SK-MEL-5 (cell line): ENCODE data around the gene CRACR2B. TPM values are rescaled to one million over a fixed set of nuclear protein-coding genes. Genes with fewer than 3 reads are reported as not detected.

Source experiments
- DNase-seq: peaks from one replicate; pipeline ENCODE4 v3.0.0-alpha.2; 2016; ENCODE audit warnings: low read depth, low spot score
- in situ Hi-C: cut with HindIII; loops from 2 replicates; pipeline ENCODE4 v1.10.0; 2016; ENCODE audit warnings: low sequenced_read_pairs, high pct_unique_total_duplicates, low pct_unique_long_range_greater_than_20kb
- total RNA-seq: library from RNA; depleted of rRNA; stranded (reverse); fragments of >200 nt; shearing (Covaris generic); gene quantifications from 2 replicates; pipeline ENCODE4 v1.2.3, GENCODE V29; 2014

The CRACR2B gene
- total RNA-seq, 1 experiment from 2014 or later: not detected

DNA sequence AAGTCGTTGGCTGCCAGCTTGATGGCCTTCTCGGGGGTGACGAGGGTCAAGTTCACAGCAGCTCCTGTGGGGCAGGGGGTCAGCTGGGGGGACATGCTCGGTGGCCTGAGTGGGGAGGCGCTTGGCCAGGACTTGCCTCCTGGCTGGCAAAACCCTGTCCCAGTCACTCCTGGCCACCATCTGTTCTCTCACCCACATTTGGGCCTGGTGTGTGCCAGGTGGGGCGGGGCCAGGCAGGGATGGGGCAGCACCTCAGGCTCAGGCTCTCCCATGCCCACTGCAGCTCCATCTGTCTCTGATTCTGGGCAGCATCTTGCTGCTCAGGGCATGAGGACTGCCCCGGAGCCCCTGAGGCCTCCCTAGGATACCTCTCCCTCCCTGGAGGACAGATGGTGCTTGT is 34.2 kb upstream of the CRACR2B start:
- no peak for DNase-seq
- in situ Hi-C loops: no loop called here

DNA sequence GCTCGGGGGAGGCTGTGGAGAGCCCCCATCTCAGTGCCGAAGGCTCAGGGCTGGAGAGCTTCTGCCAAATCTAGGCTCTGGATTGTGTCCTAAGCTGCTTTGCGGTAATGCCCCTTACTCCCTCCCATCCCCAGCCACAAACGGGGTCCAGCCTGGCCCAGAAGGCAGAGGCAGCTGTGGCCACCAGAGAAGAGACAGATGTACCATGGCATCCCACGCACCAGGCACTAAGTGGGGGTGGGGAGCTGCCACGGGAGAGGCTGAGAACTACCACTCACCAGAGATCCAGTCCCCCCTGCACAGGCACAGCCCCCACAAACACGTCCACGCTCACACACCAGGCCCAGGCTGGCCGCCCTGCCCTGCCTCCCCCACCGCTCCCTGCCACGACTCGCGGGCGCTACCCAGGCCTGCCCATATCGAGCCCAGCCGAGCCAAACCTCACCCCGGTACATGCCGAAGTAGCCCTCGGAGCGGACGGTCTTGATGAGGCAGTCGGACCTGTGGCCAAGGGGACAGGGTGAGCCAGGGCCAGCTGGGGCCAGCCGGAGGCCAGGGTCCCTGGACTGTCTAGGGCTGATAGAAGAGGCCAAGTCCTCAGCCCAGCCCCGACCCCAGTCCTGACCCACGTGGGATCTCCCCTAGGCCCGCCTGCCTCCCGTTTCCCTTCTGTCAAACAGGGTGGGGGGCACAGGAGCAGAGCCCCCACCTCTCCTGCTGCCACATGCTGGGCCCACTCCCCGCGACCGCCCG is 33.5 kb upstream of the CRACR2B start:
- in situ Hi-C loops: no loop called here
- no peak for DNase-seq

DNA sequence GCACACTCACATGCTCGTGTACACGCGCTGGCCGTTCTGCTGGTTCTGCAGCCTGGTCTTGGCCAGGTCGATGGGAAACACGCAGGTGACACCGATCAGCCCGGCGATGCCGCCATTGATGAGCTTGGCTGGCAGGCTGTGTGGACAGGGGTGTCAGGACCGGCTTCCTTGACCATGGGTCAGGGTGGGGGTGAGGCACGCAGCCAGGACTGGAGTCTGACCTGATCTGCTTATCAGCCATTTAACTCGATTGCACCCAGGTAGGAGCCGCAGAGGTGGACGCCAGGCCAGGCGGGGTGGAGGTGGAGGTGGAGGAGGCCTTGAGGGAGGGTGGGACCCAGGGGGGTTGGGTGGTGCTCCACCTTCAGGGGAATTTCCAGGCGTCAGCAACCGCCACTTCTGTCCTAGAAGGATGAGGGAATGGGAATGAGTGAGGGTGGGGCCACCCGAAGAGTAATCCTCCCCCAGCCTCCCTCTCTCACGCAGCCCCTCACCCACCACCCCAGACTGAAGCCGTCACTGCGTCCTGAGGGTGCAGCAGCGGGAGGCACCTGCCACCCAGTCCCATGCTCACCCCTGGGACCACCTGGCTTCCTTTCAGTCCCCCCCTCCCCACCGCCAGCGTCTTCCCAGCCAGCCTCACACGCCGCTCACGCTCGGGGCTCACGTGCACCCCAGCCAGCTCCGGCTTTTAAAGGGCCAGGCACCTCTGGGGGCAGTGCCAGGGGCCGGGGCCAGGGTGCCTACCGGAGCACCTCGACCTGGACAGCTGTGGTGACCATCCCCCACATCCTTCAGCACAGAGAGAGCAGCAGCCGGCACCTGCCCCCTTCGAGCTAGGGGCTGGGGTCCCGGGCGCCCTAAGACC is 32.7 kb upstream of the CRACR2B start:
- in situ Hi-C loops: no loop called here
- no peak for DNase-seq

DNA sequence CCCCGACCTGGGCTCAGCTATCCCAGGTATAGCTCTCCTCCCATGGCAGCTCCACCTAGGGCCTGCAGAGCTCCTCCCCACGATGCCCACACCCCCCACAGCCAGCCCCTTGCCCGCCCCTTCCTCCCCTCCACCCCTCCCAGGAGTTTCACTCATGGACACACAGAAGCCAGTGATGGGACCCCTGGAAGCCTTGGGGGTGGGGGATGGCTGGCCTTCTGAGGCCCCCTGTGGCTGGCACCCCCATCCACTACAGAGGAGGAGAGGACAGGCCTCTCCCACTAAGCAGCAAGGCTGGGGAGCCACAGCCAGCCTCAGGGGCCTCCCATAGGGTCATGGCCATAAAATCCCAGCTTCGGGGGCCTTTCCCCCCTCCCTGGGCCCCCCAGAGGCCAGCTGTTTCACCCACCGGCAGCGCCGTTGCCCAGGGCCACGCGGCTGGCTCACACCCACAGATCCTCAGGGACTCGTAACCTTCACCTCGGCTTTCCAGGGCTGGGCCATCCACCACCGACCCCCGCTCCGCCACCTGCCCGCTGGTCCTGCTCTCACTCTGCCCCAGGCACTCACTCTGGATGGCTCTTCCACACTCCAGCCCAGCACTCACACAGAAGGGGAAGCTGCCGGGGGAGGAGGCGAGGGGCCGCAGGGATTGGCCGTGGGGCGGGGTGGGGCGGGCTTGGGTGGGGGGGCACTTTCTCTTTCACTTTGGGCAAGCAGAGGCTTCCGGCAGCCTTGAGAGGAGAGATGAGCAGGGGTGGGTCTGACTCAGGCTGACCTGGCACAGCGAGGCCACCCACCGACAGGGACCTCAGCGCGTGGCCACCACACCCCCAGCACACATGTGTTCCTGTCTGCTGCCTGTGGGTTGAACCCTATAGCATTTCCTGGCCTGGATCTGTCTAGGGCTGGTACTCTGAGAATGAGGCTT is 31.8 kb upstream of the CRACR2B start:
- DNase-seq: peak; percentile 60
- in situ Hi-C loops: no loop called here

DNA sequence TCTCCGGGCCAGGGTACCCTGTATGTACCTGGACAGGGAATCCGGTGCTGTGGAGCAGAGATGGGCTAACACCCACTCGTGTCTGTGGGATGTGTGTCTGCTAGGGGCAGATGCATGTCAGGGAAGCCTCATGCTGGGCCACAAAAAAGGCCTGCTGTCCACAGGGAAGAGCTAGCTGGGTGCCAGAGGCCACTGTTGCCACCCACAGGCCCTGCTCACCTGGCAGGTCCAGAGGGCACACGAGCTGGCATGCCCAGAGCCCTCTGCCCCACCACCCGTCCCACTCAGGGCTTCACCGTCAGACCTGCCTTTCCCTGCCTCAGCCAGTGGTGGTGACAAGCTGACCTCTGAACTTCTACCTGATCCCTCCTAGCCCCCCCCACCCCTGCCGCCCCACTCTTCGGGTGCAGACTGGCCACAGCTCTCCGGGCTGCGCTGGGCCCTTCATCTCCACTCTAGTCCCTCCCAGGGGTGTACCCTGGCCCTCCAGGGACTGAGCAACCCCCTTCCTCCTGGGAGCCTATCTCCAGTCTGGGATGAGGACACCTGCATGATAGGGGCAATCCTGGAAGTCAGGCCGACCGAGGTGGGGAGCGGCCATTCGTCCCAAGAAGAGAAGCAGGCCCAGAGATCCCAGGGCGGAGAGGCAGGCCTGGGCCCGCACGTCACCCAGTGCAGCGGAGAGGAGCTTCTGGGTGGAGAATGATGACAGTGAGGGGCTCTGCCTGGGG is 31.0 kb upstream of the CRACR2B start:
- in situ Hi-C loops: no loop called here
- no peak for DNase-seq

DNA sequence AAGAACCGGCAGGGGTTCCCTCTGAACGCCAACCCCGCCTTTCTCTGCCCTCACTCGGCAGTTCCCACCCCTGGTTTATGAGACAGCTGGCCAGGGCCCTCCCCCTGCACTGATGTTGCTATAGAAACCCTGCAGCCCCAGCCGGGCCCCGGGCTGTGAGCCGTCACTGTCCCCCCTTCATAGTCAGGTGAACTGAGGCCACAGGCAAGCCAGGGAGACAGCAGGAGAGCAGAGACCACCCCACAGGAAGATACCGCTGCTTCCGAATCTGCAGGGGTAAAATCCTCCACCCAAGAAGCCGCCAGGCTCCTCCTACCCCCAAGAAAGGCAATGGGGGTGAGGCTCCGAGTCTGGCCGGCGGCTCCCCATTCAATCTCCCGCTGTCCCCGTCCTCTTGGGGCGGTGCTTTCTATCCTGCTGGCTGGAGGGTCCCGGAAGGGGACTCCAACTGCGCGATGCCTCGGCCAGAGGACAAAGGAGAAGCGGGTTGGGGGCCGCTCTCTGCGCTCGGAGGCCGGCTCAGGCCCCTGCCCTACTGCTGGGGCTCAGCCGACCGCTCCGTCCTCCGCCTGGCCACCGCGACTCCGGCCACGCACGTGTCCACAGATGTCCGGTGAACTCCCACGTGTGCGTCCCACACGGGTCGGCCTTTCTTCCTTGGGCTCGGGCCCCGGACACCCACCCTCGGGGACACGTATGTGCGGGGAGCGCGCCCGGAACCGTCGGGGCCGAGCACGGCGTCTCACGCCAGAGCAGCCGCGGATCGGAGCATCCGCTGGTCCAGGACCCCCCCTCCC is 30.2 kb upstream of the CRACR2B start:
- in situ Hi-C loops: no loop called here
- peak; percentile 65 for DNase-seq

DNA sequence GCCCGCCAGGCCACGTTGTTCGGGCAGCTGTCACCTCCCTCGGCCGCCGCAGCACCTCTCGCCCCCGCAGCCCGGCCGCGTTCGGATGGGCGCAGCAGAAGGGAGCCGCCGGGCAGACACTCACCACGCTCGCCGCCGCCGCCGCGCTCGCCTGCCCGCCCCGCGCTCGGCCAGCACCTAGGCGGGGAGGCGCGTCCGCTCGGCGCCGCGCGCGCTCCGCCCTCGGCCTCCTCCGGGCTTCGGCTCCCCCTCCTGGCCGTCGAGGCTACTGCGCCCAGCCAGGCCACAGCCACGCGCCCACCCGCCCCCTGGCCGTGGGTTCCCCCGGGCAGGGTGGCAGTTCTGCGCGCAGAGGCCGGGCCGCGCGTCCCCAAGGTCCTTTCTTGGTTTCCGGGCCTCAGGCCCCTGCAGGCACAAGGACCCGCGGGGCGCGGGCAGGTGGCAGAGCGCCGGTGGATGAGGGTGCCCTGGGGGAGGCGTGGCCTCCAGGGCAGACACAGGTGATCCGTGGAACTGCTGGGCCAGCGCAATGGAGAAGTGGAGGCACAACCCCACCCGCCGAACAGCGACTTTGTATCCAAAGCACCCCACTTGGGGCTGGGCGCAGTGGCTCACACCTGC is 29.5 kb upstream of the CRACR2B start, which contains the start of gene SLC25A22:
Gene SLC25A22, minus strand, starts transcription at position 189 of the 621 bp plus-strand sequence. CDS start 3,275 bp downstream, outside the sequence.
- peak; percentile 76 for DNase-seq
- in situ Hi-C loops: no loop called here

DNA sequence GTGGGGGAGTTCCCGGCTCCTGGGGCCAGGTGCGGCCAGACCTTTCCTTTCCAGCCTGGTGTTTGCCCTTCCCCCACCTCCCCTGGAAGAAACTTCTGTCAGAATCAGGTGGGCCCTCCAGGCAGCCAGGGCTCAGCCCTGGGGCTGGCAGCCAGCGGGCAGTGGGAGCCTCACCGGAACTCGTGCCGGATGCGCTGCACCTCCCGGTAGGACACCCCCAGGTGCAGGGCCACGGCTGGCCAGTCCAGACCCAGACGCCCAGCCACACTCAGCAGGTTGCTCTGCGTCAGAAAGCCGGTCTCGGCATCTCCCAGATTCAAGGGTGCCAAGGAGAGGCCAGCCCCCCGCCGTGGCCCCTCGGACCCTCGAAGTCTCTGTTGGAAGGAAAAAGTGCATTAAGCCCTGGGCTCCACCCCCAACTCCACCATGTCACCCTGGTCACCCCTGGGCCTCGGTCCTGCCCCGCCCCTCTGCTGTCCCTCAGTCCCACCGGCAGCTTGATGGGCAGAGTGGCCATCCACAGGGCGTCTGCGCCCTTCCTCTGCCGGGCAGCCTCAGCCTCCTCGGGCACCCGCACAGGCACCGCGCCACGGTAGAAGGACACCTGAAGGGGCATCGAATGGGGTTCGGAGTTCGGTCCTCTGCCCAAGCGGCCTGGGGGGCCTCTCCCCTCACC is 27.9 kb upstream of the CRACR2B start:
- in situ Hi-C loops: no loop called here

DNA sequence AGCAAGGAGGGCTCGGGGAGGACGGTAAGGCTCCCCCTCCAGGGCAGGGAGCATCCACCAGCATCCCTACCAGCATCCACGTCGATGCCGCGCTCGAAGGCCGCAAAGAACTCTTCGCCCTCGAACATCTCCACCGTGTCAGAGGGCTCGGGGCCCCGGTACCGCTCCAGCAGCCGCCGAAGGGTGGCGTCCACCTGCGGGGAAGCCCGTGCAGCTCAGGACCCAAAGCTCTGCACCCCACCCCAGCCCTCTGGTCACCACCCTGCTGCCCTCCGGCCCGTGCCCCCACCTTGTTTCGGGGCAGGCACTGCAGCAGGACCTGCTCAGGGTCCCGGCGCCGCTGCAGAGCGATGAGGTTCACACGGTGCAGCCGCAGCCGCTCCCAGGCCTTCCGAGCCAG is 27.2 kb upstream of the CRACR2B start:
- in situ Hi-C loops: no loop called here
- DNase-seq: no peak

More for the DNA sequence above, 27.9 kb upstream of the CRACR2B start:
- DNase-seq: no peak

DNA sequence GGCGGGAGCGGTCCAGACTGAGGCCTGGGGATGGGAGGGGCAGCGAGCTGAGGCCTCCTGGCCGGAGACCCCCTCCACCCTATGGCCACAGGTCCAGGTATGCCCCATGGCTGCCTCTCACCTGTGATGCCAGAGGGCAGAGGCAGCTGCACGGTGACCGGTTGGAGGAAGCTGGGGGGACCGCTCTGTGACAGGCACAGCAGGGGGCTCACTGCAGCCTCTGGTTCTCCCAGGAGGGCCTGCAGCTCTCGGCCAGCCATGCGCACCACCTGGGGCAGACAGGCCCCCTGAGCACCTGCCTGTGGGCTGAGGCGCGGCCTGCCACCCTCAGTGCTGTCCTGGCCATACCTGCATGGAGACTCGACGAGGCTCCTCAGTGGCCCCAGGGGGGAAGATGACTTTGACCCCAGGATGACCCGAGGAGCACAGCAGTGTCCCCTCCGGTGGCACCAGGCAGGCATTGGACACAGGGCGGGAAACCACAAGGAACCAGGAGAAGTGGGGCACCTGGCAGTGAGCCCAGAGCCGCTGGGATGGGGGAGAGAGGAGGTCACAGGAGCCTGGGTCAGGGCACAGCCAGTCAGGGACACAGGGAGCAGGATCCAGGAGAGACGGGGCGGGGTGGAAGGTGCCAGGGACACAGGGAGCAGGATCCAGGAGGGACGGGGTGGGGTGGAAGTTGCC is 26.5 kb upstream of the CRACR2B start:
- in situ Hi-C loops: no loop called here
- no peak for DNase-seq

DNA sequence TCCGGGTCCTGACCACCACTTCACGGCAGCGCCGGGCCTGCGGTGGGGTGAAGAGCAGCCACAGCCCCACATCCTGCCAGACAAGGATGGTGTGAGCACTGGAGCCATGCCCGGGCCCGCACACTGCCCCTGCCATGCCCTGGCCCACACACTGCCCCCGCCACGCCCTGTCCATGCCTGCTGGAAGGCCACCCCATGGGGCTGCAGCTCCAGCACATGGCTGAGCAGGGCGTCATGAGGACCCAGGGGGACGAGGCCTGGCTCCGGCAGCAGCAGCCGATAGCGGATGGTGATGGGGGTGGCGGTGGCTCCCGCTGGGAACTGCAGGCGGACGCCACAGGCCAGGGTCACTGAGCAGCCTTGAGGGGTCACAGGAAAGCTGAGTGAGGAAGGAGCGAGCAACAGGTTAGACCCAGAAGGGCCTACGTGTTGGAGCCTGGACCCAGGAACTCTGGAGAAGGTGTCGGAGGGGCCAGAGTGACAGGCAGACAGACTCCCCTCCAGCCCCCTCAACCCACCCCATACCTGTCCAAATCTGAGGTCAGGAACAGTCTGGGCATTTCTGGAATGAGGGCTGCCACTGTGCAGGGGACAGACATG is 25.6 kb upstream of the CRACR2B start:
- in situ Hi-C loops: no loop called here
- DNase-seq: no peak

DNA sequence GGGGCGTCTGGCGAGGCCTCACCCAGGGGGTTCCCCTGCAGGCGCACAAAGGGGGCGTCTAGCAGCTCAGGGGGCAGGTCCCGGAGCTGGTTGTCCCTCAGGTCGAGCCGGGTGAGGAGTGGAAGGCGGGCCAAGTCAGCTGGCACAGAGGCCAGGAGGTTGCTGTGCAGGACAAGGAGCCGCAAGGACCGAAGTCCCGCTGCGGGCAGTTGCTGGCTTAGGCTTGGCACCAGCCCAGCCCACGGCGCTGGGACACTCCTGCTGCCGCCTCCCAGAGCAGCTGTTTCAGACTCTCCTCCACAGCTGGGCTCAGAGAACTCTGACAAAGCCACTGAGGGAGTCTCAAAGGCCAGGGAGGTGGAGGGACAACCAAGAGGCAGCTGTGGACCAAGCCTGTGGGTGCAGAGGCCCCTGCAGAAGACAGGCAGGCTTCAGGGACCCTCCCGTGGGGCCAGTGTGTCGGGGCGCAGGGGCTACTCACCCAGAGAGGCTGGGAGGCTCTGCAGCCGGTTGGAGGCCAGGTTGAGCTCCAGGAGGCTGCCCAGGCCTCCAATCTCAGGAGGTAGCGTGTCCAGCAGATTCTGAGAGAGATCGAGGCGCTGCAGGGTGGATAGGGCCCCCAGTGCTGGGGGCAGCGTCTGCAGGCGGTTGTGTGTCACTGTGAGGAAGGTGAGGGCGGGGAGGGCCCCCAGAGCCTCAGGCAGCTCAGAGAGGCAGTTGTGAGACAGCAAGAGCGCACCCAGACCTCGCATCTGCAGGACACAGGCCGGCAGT is 24.8 kb upstream of the CRACR2B start:
- in situ Hi-C loops: no loop called here
- DNase-seq: no peak

DNA sequence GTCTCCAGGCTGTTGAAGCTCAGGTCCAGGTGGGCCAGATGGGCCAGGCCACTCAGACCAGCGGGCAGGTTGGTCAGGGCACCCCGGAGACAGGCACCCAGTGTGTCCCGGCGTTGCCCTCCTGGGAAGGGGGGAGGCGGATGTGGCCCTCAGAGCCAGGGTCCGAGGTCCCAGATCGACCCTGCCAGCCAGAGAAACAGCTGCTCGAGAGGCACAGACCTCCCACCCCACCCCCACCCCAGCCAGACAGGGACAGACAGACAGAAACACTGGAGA is 24.3 kb upstream of the CRACR2B start:
- DNase-seq: no peak

More for the DNA sequence above, 24.3 kb upstream of the CRACR2B start:
- in situ Hi-C loops: no loop called here
